Ovary (tissue), 9 donors: ENCODE results near the gene RPL36A. TPM values are rescaled to one million over a fixed set of nuclear protein-coding genes. Genes with fewer than 3 reads are reported as not detected.

ENCODE experiments used
- DNase-seq, 5 donors: peaks; one replicate each; pipeline ENCODE4 v3.0.0-alpha.2; 2019 to 2020
- H3K27ac ChIP-seq, 2 donors: fragments of 200-600 bp; one replicate each; pipeline versions ENCODE4 v1.5.1 to v1.8.0; 2019 to 2022
- H3K27me3 ChIP-seq: fragments of 200-600 bp; one replicate; pipeline ENCODE4 v1.8.0; 2022
- H3K36me3 ChIP-seq: fragments of 200-600 bp; sonication (generic); one replicate; pipeline ENCODE4 v1.5.1; 2019
- H3K4me1 ChIP-seq: one replicate; pipeline ENCODE4 v1.8.1; 2013; ENCODE audit warnings: mild to moderate bottlenecking, moderate library complexity; ENCODE audit not compliant: insufficient read depth
- H3K4me3 ChIP-seq: fragments of 200-600 bp; sonication (generic); one replicate; pipeline ENCODE4 v1.5.1; 2017
- H3K9me3 ChIP-seq, 2 donors: fragments of 200-600 bp in 1 of 2; sonication (generic) in 1 of 2; one replicate each; pipeline versions ENCODE4 v1.5.1 to v1.8.1; 2013 to 2019; ENCODE audit warnings: mild to moderate bottlenecking in 1 of 2, moderate library complexity in 1 of 2
- CTCF ChIP-seq, 3 donors: fragments of 450-650 bp in 2 of 3; fragments of 200-600 bp in 1 of 3; IDR thresholded peaks; one replicate each; pipeline versions ENCODE4 v1.5.1 to v1.8.0; 2016 to 2022; ENCODE audit warnings: antibody characterized with exemption in 3 of 3, mild to moderate bottlenecking in 1 of 3
- EP300 ChIP-seq: sonication (generic); formaldehyde crosslinking; IDR thresholded peaks from one replicate; pipeline ENCODE4 v1.6.1; 2017; ENCODE audit warnings: antibody characterized with exemption
- POLR2A ChIP-seq: fragments of 450-650 bp; IDR thresholded peaks from one replicate; pipeline ENCODE4 v1.6.1; 2017; ENCODE audit warnings: antibody characterized with exemption, mild to moderate bottlenecking, moderate library complexity
- WGBS, 3 donors: extraction: QIAGEN DNeasy Blood & Tissue Kit in 1 of 3; methylation state at CpG; one replicate each; pipeline versions ENCODE4 v1.1.5 to v1.1.7; 2013 to 2017; 5-methylcytosine and 5-hydroxymethylcytosine counted together
- intact Hi-C, 4 donors: fragments of 100-400 bp; cut with DNase I; formaldehyde crosslinking; loops; one replicate each; pipeline versions ENCODE4 v1.11.0 to v1.15.1; 2022 to 2023
- polyA plus RNA-seq, 2 donors: library from polyadenylated mRNA; stranded (reverse); fragments of 200-250 nt in 1 of 2; fragments of 350-450 nt in 1 of 2; fragmentation: Illumina TruSeq in 1 of 2; extraction: RNeasy Lipid Tissue Mini Kit (QIAGEN cat#74804) in 1 of 2; gene quantifications; one replicate each; pipeline ENCODE4 v1.2.3, GENCODE V29; 2013 to 2014
- total RNA-seq, 7 donors: library from RNA; depleted of rRNA in 2 of 7; stranded (reverse); fragments of >200 nt in 2 of 7; fragmentation: NEBNext Ultra II Directional in 3 of 7; extraction: Animal tissue kit (Norgen Biotek cat#: 25700) in 3 of 7; gene quantifications; one replicate each; pipeline versions ENCODE4 v1.1.0 to v1.2.4, GENCODE V29; 2016 to 2023
- donor health status: DM: no; HTN: no; CAD: no; lungs with moderate emphysema.
- donor health status: DM: no; HTN: no; CAD: no.
- donor health status: Bipolar disorder and iron deficiency.
- donor health status: DM: yes; HTN: yes; CAD: no.
- donor health status: DM: no; HTN: no; CAD: no.
- donor health status: DM: yes; HTN: yes; CAD: no.

Gene RPL36A
- total and polyA plus RNA-seq, 9 donors = 405 to 5,275 (median 581) TPM

- Histone ChIP-seq H3K9me3 (no peaks in the 10 kb centered on the region), H3K4me1 (no peaks in the 10 kb centered on the region), H3K36me3 (no peaks in the 10 kb centered on the region), H3K4me3 (no peak overlapping the region), H3K27me3 (no peaks in the 10 kb centered on the region), H3K27ac (no peak overlapping the region)
- TF ChIP-seq EP300 = no peak
- no peak for TF ChIP-seq CTCF (IDR thresholded peaks at IDR 0.05)
- no peak for TF ChIP-seq POLR2A
- no peak for DNase-seq
- intact Hi-C loops = no loop called here
- 43 to 61% (median 56%) methylated on average over 3 of the region's 3 CpGs for whole genome bisulfite sequencing, 3 donors
Observed at GRCh38 chrX:101362116-101362515, 28.7 kb upstream of the RPL36A start.

GRCh38 chrX:101362757-101363156 lies 28.1 kb upstream of the RPL36A start:
- intact Hi-C loops = no loop called here
- no peak for DNase-seq
- no peaks in the 10 kb centered on the region for H3K36me3 ChIP-seq
- H3K27me3 ChIP-seq = no peaks in the 10 kb centered on the region
- H3K9me3 ChIP-seq = peaks cover 0 to 1% of the 10 kb centered on the region in 2 donors
- no peak overlapping the region for H3K27ac ChIP-seq
- H3K4me1 ChIP-seq = no peaks in the 10 kb centered on the region
- TF ChIP-seq POLR2A (no peak), EP300 (no peak), CTCF (IDR thresholded peaks at IDR 0.05) (no peak)
- no peak overlapping the region for H3K4me3 ChIP-seq

- Histone ChIP-seq H3K36me3 (no peaks in the 10 kb centered on the region), H3K27me3 (no peaks in the 10 kb centered on the region), H3K4me3 (no peak overlapping the region), H3K4me1 (no peaks in the 10 kb centered on the region), H3K27ac (no peak overlapping the region), H3K9me3 (peaks cover 0 to 3% of the 10 kb centered on the region in 2 donors)
- WGBS, 3 donors = 75 to 91% (median 76%) methylated on average over 1 of the region's 1 CpG
- TF ChIP-seq CTCF (IDR thresholded peaks at IDR 0.05) (no peak), EP300 (no peak), POLR2A (no peak)
- intact Hi-C loops = no loop called here
- no peak for DNase-seq
Observed at GRCh38 chrX:101365301-101365795, 25.5 kb upstream of the RPL36A start.

- Histone ChIP-seq H3K4me1 (no peaks in the 10 kb centered on the region), H3K27ac (no peak overlapping the region), H3K4me3 (no peak overlapping the region), H3K9me3 (peaks cover 0 to 3% of the 10 kb centered on the region in 2 donors), H3K27me3 (no peaks in the 10 kb centered on the region), H3K36me3 (no peaks in the 10 kb centered on the region)
- intact Hi-C loops = no loop called here
- DNase-seq = no peak
- no peak for TF ChIP-seq EP300
- no peak for TF ChIP-seq CTCF (IDR thresholded peaks at IDR 0.05)
- TF ChIP-seq POLR2A = no peak
Observed at GRCh38 chrX:101368800-101369199, 22.0 kb upstream of the RPL36A start.
